Kidney (tissue), 14 donors: ENCODE data around the gene LONP2. TPM values are rescaled to one million over a fixed set of nuclear protein-coding genes. Genes with fewer than 3 reads are reported as not detected.

Experiments used
- DNase-seq, 5 donors: peaks; one replicate each; pipeline ENCODE4 v3.0.0-alpha.2; 2013 to 2020
- FAIRE-seq: peaks from 2 replicates; lab custom pipeline; 2012; peaks lifted over from hg19 to GRCh38; lab: Jason Lieb, UNC
- H3K27ac ChIP-seq, 2 donors: one replicate each; pipeline ENCODE4 v1.7.0; 2013; ENCODE audit warnings: low read depth in 2 of 2, low read length in 2 of 2, inconsistent platforms in 1 of 2
- H3K27me3 ChIP-seq: one replicate; pipeline ENCODE4 v1.7.1; 2013; ENCODE audit warnings: low read length, inconsistent platforms; ENCODE audit not compliant: control insufficient read depth, insufficient read depth
- H3K36me3 ChIP-seq, 3 donors: one replicate each; pipeline versions ENCODE4 v1.7.0 to v1.7.1; 2013; ENCODE audit warnings: low read length in 3 of 3, control low read depth in 1 of 3, inconsistent platforms in 1 of 3; ENCODE audit not compliant: insufficient read depth in 3 of 3, control insufficient read depth in 2 of 3
- H3K4me1 ChIP-seq, 3 donors: one replicate each; pipeline versions ENCODE4 v1.7.0 to v1.7.1; 2013; ENCODE audit warnings: low read length in 3 of 3, inconsistent platforms in 1 of 3, low read depth in 1 of 3; ENCODE audit not compliant: control insufficient read depth in 2 of 3, insufficient read depth in 2 of 3
- H3K4me3 ChIP-seq, 3 donors: one replicate each; pipeline versions ENCODE4 v1.7.0 to v1.8.1; 2013; ENCODE audit warnings: low read length in 3 of 3, control low read depth in 1 of 3, inconsistent platforms in 1 of 3
- H3K9ac ChIP-seq, 3 donors: one replicate each; pipeline versions ENCODE4 v1.7.0 to v1.7.1; 2013; ENCODE audit warnings: low read length in 3 of 3, control low read depth in 1 of 3, inconsistent platforms in 1 of 3
- H3K9me3 ChIP-seq, 3 donors: one replicate each; pipeline versions ENCODE4 v1.7.0 to v1.7.1; 2013; ENCODE audit warnings: low read length in 3 of 3, control low read depth in 1 of 3, inconsistent platforms in 1 of 3; ENCODE audit not compliant: control insufficient read depth in 2 of 3, insufficient read depth in 1 of 3
- intact Hi-C: fragments of 100-400 bp; cut with DNase I; formaldehyde crosslinking; loops from one replicate; pipeline ENCODE4 v1.11.1; 2022
- polyA plus RNA-seq: library from polyadenylated mRNA; stranded (reverse); fragments of 350-450 nt; fragmentation: Illumina TruSeq; extraction: RNeasy Lipid Tissue Mini Kit (QIAGEN cat#74804); gene quantifications from one replicate; pipeline ENCODE4 v1.2.3, GENCODE V29; 2014; ENCODE audit warnings: low read depth, low replicate concordance; ENCODE audit not compliant: insufficient read depth
- total RNA-seq: library from RNA; stranded (reverse); fragmentation: NEBNext Ultra II Directional; extraction: Animal tissue kit (Norgen Biotek cat#: 25700); gene quantifications from one replicate; pipeline ENCODE4 v1.2.1, GENCODE V29; 2021
- TF ChIP-seq, protein P1 (sequence below): IDR thresholded peaks from 3 replicates; pipeline ENCODE4 v1.5.1; 2012; ENCODE audit warnings: mild to moderate bottlenecking, moderate library complexity, borderline replicate concordance; ENCODE audit not compliant: insufficient read depth; ENCODE audit errors: extremely low read depth
- donor health status: control.
- donor health status: control.
- donor health status: control.
- donor health status: control.
- donor health status: control.
- donor health status: DM: yes; HTN: yes; CAD: no.
- donor health status: Normal renal cell carcinoma (clear cell type).

The LONP2 gene
- total and polyA plus RNA-seq, 2 donors from 2014 or later = 24.8 to 77.1 TPM

DNA sequence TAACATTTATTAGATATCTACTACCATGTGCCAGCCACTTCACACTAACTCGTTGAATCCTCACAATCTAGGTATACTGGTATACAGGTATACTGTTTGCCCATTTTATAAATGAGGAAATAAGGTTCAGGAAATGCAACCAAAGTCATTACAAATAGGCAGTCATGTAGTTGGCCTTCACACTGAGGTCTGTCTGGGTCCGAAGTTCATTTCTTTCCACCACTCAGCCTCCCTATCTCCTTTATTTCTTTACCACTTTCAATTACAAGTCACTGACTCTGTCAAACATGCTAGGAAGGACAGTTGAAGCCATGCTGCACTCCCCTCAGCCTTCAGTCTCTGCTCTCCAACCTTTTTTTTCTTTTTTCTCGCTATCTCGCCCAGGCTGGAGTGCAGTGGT, 161.8 kb downstream of the LONP2 start:
- H3K4me1 ChIP-seq = peaks cover 0 to 7% (median 0%) of the 10 kb centered on the region in 3 donors
- H3K27ac ChIP-seq = no peak overlapping the region
- H3K27me3 ChIP-seq = no peaks in the 10 kb centered on the region
- no peaks in the 10 kb centered on the region for H3K9me3 ChIP-seq
- FAIRE-seq (no peak), DNase-seq (no peak)
- no peak overlapping the region for H3K4me3 ChIP-seq
- intact Hi-C loops = no loop called here
- TF ChIP-seq, protein P1, sequence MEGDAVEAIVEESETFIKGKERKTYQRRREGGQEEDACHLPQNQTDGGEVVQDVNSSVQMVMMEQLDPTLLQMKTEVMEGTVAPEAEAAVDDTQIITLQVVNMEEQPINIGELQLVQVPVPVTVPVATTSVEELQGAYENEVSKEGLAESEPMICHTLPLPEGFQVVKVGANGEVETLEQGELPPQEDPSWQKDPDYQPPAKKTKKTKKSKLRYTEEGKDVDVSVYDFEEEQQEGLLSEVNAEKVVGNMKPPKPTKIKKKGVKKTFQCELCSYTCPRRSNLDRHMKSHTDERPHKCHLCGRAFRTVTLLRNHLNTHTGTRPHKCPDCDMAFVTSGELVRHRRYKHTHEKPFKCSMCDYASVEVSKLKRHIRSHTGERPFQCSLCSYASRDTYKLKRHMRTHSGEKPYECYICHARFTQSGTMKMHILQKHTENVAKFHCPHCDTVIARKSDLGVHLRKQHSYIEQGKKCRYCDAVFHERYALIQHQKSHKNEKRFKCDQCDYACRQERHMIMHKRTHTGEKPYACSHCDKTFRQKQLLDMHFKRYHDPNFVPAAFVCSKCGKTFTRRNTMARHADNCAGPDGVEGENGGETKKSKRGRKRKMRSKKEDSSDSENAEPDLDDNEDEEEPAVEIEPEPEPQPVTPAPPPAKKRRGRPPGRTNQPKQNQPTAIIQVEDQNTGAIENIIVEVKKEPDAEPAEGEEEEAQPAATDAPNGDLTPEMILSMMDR = no peak
- H3K36me3 ChIP-seq = no peaks in the 10 kb centered on the region
- no peak overlapping the region for H3K9ac ChIP-seq

Other genes starting within 250 kb of the LONP2 start
- not detected for gene ABCC12, start 88.3 kb upstream of the LONP2 start, total RNA-seq
- gene ABCC12, start 88.3 kb upstream of the LONP2 start, polyA plus RNA-seq = not detected
- gene ABCC11, start 3.2 kb downstream of the LONP2 start, total RNA-seq = not detected
- 0.09 TPM for gene ABCC11, start 3.2 kb downstream of the LONP2 start, polyA plus RNA-seq
- 26.8 TPM for gene SIAH1, start 141.1 kb downstream of the LONP2 start, total RNA-seq
- gene SIAH1, start 141.1 kb downstream of the LONP2 start, polyA plus RNA-seq = 12.7 TPM